A549 (cell line): ENCODE data around the gene BCAS3. TPM values are rescaled to one million over a fixed set of nuclear protein-coding genes. Genes with fewer than 3 reads are reported as not detected.
A peak's percentile ranks its signal among the peaks of the same experiment; 100 is the strongest.

Experiments
- ATAC-seq, 2 experiments: fragments of 200-7000 bp in 1 of 2; fragments of >200 bp in 1 of 2; cut with Nextera tagmentation in 1 of 2; cut with Tn5 transposase in 1 of 2; 3 replicates each; pipeline versions ENCODE4 v1.8.0 to v1.9.1; 2018 to 2020; ENCODE audit warnings: mild to moderate bottlenecking in 1 of 2, moderate library complexity in 1 of 2
- CTCF ChIA-PET: fragments of 300-600 bp; sonication (Branson Sonifier 250); formaldehyde crosslinking; extraction: SDS; loops from one replicate; lab custom pipeline; 2021; ENCODE audit warnings: antibody characterized with exemption, inconsistent platforms; lab: Yijun Ruan, JAX
- POLR2A ChIA-PET: fragments of 350-600 bp; formaldehyde crosslinking; extraction: SDS; loops from one replicate; lab custom pipeline; 2021; ENCODE audit warnings: antibody characterized with exemption, inconsistent platforms; lab: Yijun Ruan, JAX
- DNase-seq, 2 experiments: peaks; one replicate each; pipeline versions ENCODE4 v3.0.0 to v3.0.0-alpha.2; 2011 to 2016; ENCODE audit warnings: low read depth in 1 of 2, low spot score in 1 of 2
- FAIRE-seq: peaks from 2 replicates; lab custom pipeline; 2011; peaks lifted over from hg19 to GRCh38; lab: Jason Lieb, UNC
- H3K27ac ChIP-seq, 2 experiments: fragments of >200 bp; sonication (Bioruptor Twin); formaldehyde crosslinking; 3 replicates each; pipeline ENCODE4 v1.5.1; 2016 to 2017
- H3K4me1 ChIP-seq: fragments of >200 bp; sonication (Bioruptor Twin); formaldehyde crosslinking; 3 replicates; pipeline ENCODE4 v1.6.1; 2016
- H3K4me2 ChIP-seq: fragments of >200 bp; sonication (Bioruptor Twin); formaldehyde crosslinking; 3 replicates; pipeline ENCODE4 v1.6.1; 2016
- H3K4me3 ChIP-seq: fragments of >200 bp; sonication (Bioruptor Twin); formaldehyde crosslinking; 3 replicates; pipeline ENCODE4 v1.5.1; 2016
- H3K9me3 ChIP-seq: fragments of >200 bp; sonication (Bioruptor Twin); formaldehyde crosslinking; 3 replicates; pipeline ENCODE4 v1.6.1; 2016
- BCL3 ChIP-seq: fragments of >200 bp; sonication (Bioruptor Twin); formaldehyde crosslinking; IDR thresholded peaks from 3 replicates; pipeline ENCODE4 v1.6.1; 2016
- BHLHE40 ChIP-seq: IDR thresholded peaks from 2 replicates; pipeline ENCODE4 v1.6.1; 2012; ENCODE audit warnings: low read depth, low read length, inconsistent platforms
- CBX8 ChIP-seq: fragments of 200-600 bp; sonication (generic); IDR thresholded peaks from 2 replicates; pipeline ENCODE4 v1.6.1; 2016
- CHD2 ChIP-seq: fragments of 150-350 bp; IDR thresholded peaks from 2 replicates; pipeline ENCODE4 v1.6.1; 2014; ENCODE audit warnings: low read length; ENCODE audit not compliant: partially characterized antibody
- EHMT2 ChIP-seq: fragments of 200-600 bp; sonication (generic); IDR thresholded peaks from 2 replicates; pipeline ENCODE4 v1.6.1; 2016; ENCODE audit warnings: antibody characterized with exemption, low read depth, mild to moderate bottlenecking, moderate library complexity
- EP300 ChIP-seq, 2 experiments: fragments of >200 bp; sonication (Bioruptor Twin); formaldehyde crosslinking; IDR thresholded peaks; 2 replicates in 1 of 2; 3 replicates in 1 of 2; pipeline ENCODE4 v1.6.1; 2016 to 2017
- ESRRA ChIP-seq: fragments of 150-350 bp; IDR thresholded peaks from 2 replicates; pipeline ENCODE4 v1.6.1; 2014; ENCODE audit warnings: mild to moderate bottlenecking, low read length, borderline replicate concordance
- FOXS1 ChIP-seq: fragments of 250-450 bp; sonication (Bioruptor Pico); IDR thresholded peaks from 2 replicates; pipeline ENCODE4 v1.5.0; 2020; ENCODE audit warnings: mild to moderate bottlenecking, moderate library complexity
- GATA3 ChIP-seq: IDR thresholded peaks from 2 replicates; pipeline ENCODE4 v1.6.1; 2012; ENCODE audit warnings: borderline replicate concordance
- HES2 ChIP-seq: fragments of >200 bp; sonication (Bioruptor Twin); formaldehyde crosslinking; IDR thresholded peaks from 2 replicates; pipeline ENCODE4 v1.6.1; 2016
- HOXB13 ChIP-seq: fragments of 250-450 bp; sonication (Bioruptor Pico); IDR thresholded peaks from 2 replicates; pipeline ENCODE4 v1.5.0; 2020; ENCODE audit warnings: low read depth, mild to moderate bottlenecking, moderate library complexity
- HOXB5 ChIP-seq: fragments of 250-450 bp; sonication (Bioruptor Pico); IDR thresholded peaks from 2 replicates; pipeline ENCODE4 v1.5.0; 2020; ENCODE audit warnings: mild to moderate bottlenecking, moderate library complexity
- JUN ChIP-seq, 2 experiments: fragments of >200 bp; sonication (Bioruptor Twin); formaldehyde crosslinking; IDR thresholded peaks; 2 replicates in 1 of 2; 3 replicates in 1 of 2; pipeline ENCODE4 v1.6.1; 2016 to 2017
- KDM5A ChIP-seq: fragments of 200-600 bp; sonication (generic); IDR thresholded peaks from 2 replicates; pipeline ENCODE4 v1.6.1; 2016; ENCODE audit warnings: antibody characterized with exemption, mild to moderate bottlenecking
- MAZ ChIP-seq: fragments of 150-350 bp; IDR thresholded peaks from 2 replicates; pipeline ENCODE4 v1.6.1; 2014; ENCODE audit warnings: antibody characterized with exemption, low read depth, low read length, borderline replicate concordance
- MYC ChIP-seq: IDR thresholded peaks from 2 replicates; pipeline ENCODE4 v1.6.1; 2012; ENCODE audit warnings: mild to moderate bottlenecking, inconsistent platforms, low read length, improper control_type of control experiment, borderline replicate concordance
- NPAS2 ChIP-seq: fragments of 250-450 bp; sonication (Bioruptor Pico); IDR thresholded peaks from 2 replicates; pipeline ENCODE4 v1.8.0; 2022; ENCODE audit warnings: mild to moderate bottlenecking, moderate library complexity, borderline replicate concordance
- PHF8 ChIP-seq: fragments of 200-600 bp; sonication (generic); IDR thresholded peaks from 2 replicates; pipeline ENCODE4 v1.6.1; 2016; ENCODE audit warnings: low read depth, mild to moderate bottlenecking, antibody characterized with exemption, moderate library complexity, borderline replicate concordance
- POLR2A ChIP-seq: IDR thresholded peaks from 2 replicates; pipeline ENCODE4 v1.6.1; 2012; ENCODE audit warnings: mild to moderate bottlenecking, low read length
- RFX5 ChIP-seq: fragments of 450-650 bp; IDR thresholded peaks from 2 replicates; pipeline ENCODE4 v1.7.1; 2014; ENCODE audit warnings: antibody characterized with exemption, mild to moderate bottlenecking, moderate library complexity
- SMC3 ChIP-seq: fragments of >200 bp; sonication (Bioruptor Twin); formaldehyde crosslinking; IDR thresholded peaks from 3 replicates; pipeline ENCODE4 v1.6.1; 2018; ENCODE audit warnings: inconsistent platforms
- TP53 ChIP-seq: fragments of 250-450 bp; sonication (Bioruptor Pico); IDR thresholded peaks from 2 replicates; pipeline ENCODE4 v1.5.0; 2021; ENCODE audit warnings: mild to moderate bottlenecking, moderate library complexity
- ZSCAN20 ChIP-seq: fragments of 250-450 bp; sonication (Bioruptor Pico); IDR thresholded peaks from 2 replicates; pipeline ENCODE4 v1.8.0; 2022; ENCODE audit warnings: mild to moderate bottlenecking, moderate library complexity
- WGBS: methylation state at CpG from one replicate; pipeline ENCODE4 v1.1.6; 2017; ENCODE audit errors: missing lambda C conversion rate; 5-methylcytosine and 5-hydroxymethylcytosine counted together
- polyA minus RNA-seq: library from RNA; depleted of rRNA, polyadenylated mRNA; stranded (reverse); fragments of >200 nt; gene quantifications from 2 replicates; pipeline ENCODE4 v1.2.3, GENCODE V29; 2011; rRNA and poly(A)+ RNA removed
- polyA plus RNA-seq, 4 experiments: library from polyadenylated mRNA; depleted of rRNA in 3 of 4; stranded (reverse); fragments of >200 nt; fragmentation: RNase III in 1 of 4; extraction: RNeasy Plus Mini Kit Qiagen cat#74134 plus additional on column Dnase treatment in 1 of 4; gene quantifications; 2 replicates in 3 of 4; 3 replicates in 1 of 4; pipeline ENCODE4 v1.2.3, GENCODE V29; 2011 to 2017
- TF ChIP-seq, protein P1 (sequence below): IDR thresholded peaks from 2 replicates; pipeline ENCODE4 v1.6.1; 2012; ENCODE audit warnings: low read depth, borderline replicate concordance
- TF ChIP-seq, protein P2 (sequence below): IDR thresholded peaks from 2 replicates; pipeline ENCODE4 v1.6.1; 2012
- TF ChIP-seq, protein P3 (sequence below): fragments of 200-600 bp; sonication (generic); IDR thresholded peaks from 2 replicates; pipeline ENCODE4 v1.6.1; 2016; ENCODE audit warnings: antibody characterized with exemption, mild to moderate bottlenecking, moderate library complexity
- TF ChIP-seq, protein P4 (sequence below): fragments of 450-650 bp; IDR thresholded peaks from 2 replicates; pipeline ENCODE4 v1.6.1; 2014; ENCODE audit warnings: antibody characterized with exemption
- TF ChIP-seq, protein P5 (sequence below): IDR thresholded peaks from 2 replicates; pipeline ENCODE4 v1.6.1; 2012

The BCAS3 gene
- polyA plus RNA-seq (2011; rRNA removed) (43.4 and 86.6 TPM in 2 replicates), polyA plus RNA-seq (2017; fragmentation: RNase III; extraction: RNeasy Plus Mini Kit Qiagen cat#74134 plus additional on column Dnase treatment) (14.7 to 18.0 TPM (median 15.6 TPM) in 3 replicates), polyA minus RNA-seq (332 and 356 TPM in 2 replicates)
- polyA plus RNA-seq (2012; cell fraction: cytosol; rRNA removed): 8.0 and 10.4 TPM in 2 replicates
- 11.4 and 20.1 TPM in 2 replicates for polyA plus RNA-seq (2012; cell fraction: nucleus; rRNA removed)

GRCh38 chr17:60677308-60678117 is at the start of gene BCAS3:
TSS of gene BCAS3 (plus strand) at chr17:60677851.
- Histone ChIP-seq H3K9me3 (no peaks in the 10 kb centered on the region), H3K4me3 (peak within 1 kb of the TSS; percentile 81), H3K4me2 (peak within 1 kb of the TSS; percentile 95), H3K4me1 (peaks cover 9% of the 10 kb centered on the region; the same call in 2 of the 3 replicates), H3K27ac (peak within 1 kb of the TSS; percentile 73 to 88)
- DNase-seq: peak; percentile 99 to 100
- ATAC-seq: peak; percentile 97 to 99
- CTCF ChIA-PET: interaction anchor here (0.6 to 1.2 kb wide), 3 partner anchors 10 to 732 kb away, joined by 3 read pairs; no protein-coding TSS in a partner anchor
- peak; percentile 43 for FAIRE-seq
- 2% methylated on average over 51 of the region's 51 CpGs for WGBS
- TF ChIP-seq BHLHE40: peak; percentile 92
- no peak for TF ChIP-seq NPAS2 (CRISPR knock-in tag)
- TF ChIP-seq HOXB5: peak; percentile 55; the same call in 1 of the 2 replicates
- peak; percentile 91 for TF ChIP-seq POLR2A
- no peak for TF ChIP-seq HES2
- no peak for TF ChIP-seq TP53 (CRISPR knock-in tag)
- TF ChIP-seq FOXS1 (CRISPR knock-in tag): peak; percentile 4; the same call in 1 of the 2 replicates
- no peak for TF ChIP-seq SMC3
- TF ChIP-seq HOXB13 (CRISPR knock-in tag): 0 out of 2 replicates have a peak, but pooled peaks have one; percentile 39
- TF ChIP-seq MYC: peak; percentile 89
- TF ChIP-seq, protein P1, sequence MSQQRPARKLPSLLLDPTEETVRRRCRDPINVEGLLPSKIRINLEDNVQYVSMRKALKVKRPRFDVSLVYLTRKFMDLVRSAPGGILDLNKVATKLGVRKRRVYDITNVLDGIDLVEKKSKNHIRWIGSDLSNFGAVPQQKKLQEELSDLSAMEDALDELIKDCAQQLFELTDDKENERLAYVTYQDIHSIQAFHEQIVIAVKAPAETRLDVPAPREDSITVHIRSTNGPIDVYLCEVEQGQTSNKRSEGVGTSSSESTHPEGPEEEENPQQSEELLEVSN: peak; percentile 92
- TF ChIP-seq CHD2: peak; percentile 94
- no peak for TF ChIP-seq EHMT2
- peak; percentile 77 for TF ChIP-seq GATA3
- TF ChIP-seq, protein P2, sequence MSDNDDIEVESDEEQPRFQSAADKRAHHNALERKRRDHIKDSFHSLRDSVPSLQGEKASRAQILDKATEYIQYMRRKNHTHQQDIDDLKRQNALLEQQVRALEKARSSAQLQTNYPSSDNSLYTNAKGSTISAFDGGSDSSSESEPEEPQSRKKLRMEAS: peak; percentile 98
- peak; percentile 60 for TF ChIP-seq KDM5A
- peak; percentile 50; the same call in 2 of the 3 replicates for TF ChIP-seq BCL3
- TF ChIP-seq JUN (IDR thresholded peaks at IDR 0.05): peak in 1 of 2 experiments; percentile 67; a peak in 3 of 5 replicates
- TF ChIP-seq CBX8: no peak
- TF ChIP-seq ESRRA: no peak
- TF ChIP-seq PHF8: peak; percentile 66
- no peak for TF ChIP-seq MAZ
- TF ChIP-seq, protein P3, sequence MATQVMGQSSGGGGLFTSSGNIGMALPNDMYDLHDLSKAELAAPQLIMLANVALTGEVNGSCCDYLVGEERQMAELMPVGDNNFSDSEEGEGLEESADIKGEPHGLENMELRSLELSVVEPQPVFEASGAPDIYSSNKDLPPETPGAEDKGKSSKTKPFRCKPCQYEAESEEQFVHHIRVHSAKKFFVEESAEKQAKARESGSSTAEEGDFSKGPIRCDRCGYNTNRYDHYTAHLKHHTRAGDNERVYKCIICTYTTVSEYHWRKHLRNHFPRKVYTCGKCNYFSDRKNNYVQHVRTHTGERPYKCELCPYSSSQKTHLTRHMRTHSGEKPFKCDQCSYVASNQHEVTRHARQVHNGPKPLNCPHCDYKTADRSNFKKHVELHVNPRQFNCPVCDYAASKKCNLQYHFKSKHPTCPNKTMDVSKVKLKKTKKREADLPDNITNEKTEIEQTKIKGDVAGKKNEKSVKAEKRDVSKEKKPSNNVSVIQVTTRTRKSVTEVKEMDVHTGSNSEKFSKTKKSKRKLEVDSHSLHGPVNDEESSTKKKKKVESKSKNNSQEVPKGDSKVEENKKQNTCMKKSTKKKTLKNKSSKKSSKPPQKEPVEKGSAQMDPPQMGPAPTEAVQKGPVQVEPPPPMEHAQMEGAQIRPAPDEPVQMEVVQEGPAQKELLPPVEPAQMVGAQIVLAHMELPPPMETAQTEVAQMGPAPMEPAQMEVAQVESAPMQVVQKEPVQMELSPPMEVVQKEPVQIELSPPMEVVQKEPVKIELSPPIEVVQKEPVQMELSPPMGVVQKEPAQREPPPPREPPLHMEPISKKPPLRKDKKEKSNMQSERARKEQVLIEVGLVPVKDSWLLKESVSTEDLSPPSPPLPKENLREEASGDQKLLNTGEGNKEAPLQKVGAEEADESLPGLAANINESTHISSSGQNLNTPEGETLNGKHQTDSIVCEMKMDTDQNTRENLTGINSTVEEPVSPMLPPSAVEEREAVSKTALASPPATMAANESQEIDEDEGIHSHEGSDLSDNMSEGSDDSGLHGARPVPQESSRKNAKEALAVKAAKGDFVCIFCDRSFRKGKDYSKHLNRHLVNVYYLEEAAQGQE: peak; percentile 86
- TF ChIP-seq EP300 (IDR thresholded peaks at IDR 0.05): no peak
- TF ChIP-seq, protein P4, sequence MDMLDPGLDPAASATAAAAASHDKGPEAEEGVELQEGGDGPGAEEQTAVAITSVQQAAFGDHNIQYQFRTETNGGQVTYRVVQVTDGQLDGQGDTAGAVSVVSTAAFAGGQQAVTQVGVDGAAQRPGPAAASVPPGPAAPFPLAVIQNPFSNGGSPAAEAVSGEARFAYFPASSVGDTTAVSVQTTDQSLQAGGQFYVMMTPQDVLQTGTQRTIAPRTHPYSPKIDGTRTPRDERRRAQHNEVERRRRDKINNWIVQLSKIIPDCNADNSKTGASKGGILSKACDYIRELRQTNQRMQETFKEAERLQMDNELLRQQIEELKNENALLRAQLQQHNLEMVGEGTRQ: peak; percentile 96
- TF ChIP-seq, protein P5, sequence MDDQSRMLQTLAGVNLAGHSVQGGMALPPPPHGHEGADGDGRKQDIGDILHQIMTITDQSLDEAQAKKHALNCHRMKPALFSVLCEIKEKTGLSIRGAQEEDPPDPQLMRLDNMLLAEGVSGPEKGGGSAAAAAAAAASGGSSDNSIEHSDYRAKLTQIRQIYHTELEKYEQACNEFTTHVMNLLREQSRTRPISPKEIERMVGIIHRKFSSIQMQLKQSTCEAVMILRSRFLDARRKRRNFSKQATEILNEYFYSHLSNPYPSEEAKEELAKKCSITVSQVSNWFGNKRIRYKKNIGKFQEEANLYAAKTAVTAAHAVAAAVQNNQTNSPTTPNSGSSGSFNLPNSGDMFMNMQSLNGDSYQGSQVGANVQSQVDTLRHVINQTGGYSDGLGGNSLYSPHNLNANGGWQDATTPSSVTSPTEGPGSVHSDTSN: peak; percentile 99
- no peak for TF ChIP-seq ZSCAN20 (CRISPR knock-in tag)
- TF ChIP-seq RFX5: 0 out of 2 replicates have a peak, but pooled peaks have one; percentile 63
- POLR2A ChIA-PET: interaction anchor here (0.5 to 1.6 kb wide), 11 partner anchors 9 to 1036 kb away, joined by 3 to 8 read pairs (median 3); partner anchors contain the start of genes APPBP2, PPM1D and USP32
